HepG2 (cell line): ENCODE data around the gene SWI5. TPM values are rescaled to one million over a fixed set of nuclear protein-coding genes. Genes with fewer than 3 reads are reported as not detected.

ENCODE experiments used
- ATM ChIP-seq: fragments of 450-650 bp; IDR thresholded peaks from 2 replicates; pipeline ENCODE4 v1.7.1; 2017; ENCODE audit warnings: mild to moderate bottlenecking, borderline replicate concordance
- CCAR2 ChIP-seq: fragments of 200-400 bp; formaldehyde crosslinking; optimal IDR thresholded peaks from 2 replicates; pipeline ENCODE3; 2018; ENCODE audit warnings: low read depth, mild to moderate bottlenecking, low read length, moderate library complexity
- ESRRA ChIP-seq: sonication (generic); formaldehyde crosslinking; IDR thresholded peaks from 2 replicates; pipeline ENCODE4 v1.5.1; 2020; ENCODE audit warnings: mild to moderate bottlenecking, low read depth, missing genetic modification reagents
- HOXD1 ChIP-seq: sonication (generic); formaldehyde crosslinking; IDR thresholded peaks from 2 replicates; pipeline ENCODE4 v1.5.0; 2020; ENCODE audit warnings: missing genetic modification reagents
- IRX3 ChIP-seq: sonication (generic); formaldehyde crosslinking; IDR thresholded peaks from 2 replicates; pipeline ENCODE4 v1.8.1; 2023; ENCODE audit warnings: mild to moderate bottlenecking, low read depth, missing genetic modification reagents, borderline replicate concordance
- MAFK ChIP-seq, 2 experiments: IDR thresholded peaks in 1 of 2; conservative IDR thresholded peaks in 1 of 2; 2 replicates each; pipeline ENCODE4 v1.6.1; 2011; ENCODE audit warnings: improper control_type of control experiment in 2 of 2, low read length in 2 of 2
- MATR3 ChIP-seq: sonication (generic); formaldehyde crosslinking; IDR thresholded peaks from 2 replicates; pipeline ENCODE4 v1.4.0; 2020; ENCODE audit warnings: missing genetic modification reagents
- MIER3 ChIP-seq: IDR thresholded peaks from 2 replicates; pipeline ENCODE4 v1.6.1; 2016; ENCODE audit warnings: missing compliant biosample characterization, borderline replicate concordance
- NFE2L1 ChIP-seq: sonication (generic); formaldehyde crosslinking; IDR thresholded peaks from 2 replicates; pipeline ENCODE4 v1.4.0; 2020; ENCODE audit warnings: missing genetic modification reagents, mild to moderate bottlenecking, borderline replicate concordance
- NFIC ChIP-seq: IDR thresholded peaks from 2 replicates; pipeline ENCODE4 v1.6.1; 2012; ENCODE audit warnings: mild to moderate bottlenecking, low read length, inconsistent platforms
- NFYC ChIP-seq: IDR thresholded peaks from 2 replicates; pipeline ENCODE4 v1.6.1; 2016; ENCODE audit warnings: missing genetic modification reagents, missing compliant biosample characterization
- PLRG1 ChIP-seq: fragments of 450-650 bp; conservative IDR thresholded peaks from 2 replicates; pipeline ENCODE4 v1.6.1; 2016
- SMAD3 ChIP-seq: sonication (generic); formaldehyde crosslinking; IDR thresholded peaks from 2 replicates; pipeline ENCODE4 v1.4.0; 2020; ENCODE audit warnings: missing genetic modification reagents
- SNAPC2 ChIP-seq: sonication (generic); formaldehyde crosslinking; IDR thresholded peaks from 2 replicates; pipeline ENCODE4 v1.8.1; 2022; ENCODE audit warnings: mild to moderate bottlenecking, missing genetic modification reagents
- SOX13 ChIP-seq, 3 experiments: fragments of 450-650 bp in 1 of 3; sonication (generic) in 1 of 3; formaldehyde crosslinking in 1 of 3; IDR thresholded peaks in 2 of 3; conservative IDR thresholded peaks in 1 of 3; 2 replicates each; pipeline versions ENCODE4 v1.5.0 to v1.6.1; 2016 to 2020; ENCODE audit warnings: antibody characterized with exemption in 1 of 3, mild to moderate bottlenecking in 1 of 3, missing compliant biosample characterization in 1 of 3, missing genetic modification reagents in 1 of 3, moderate library complexity in 1 of 3
- SUZ12 ChIP-seq: fragments of 150-350 bp; IDR thresholded peaks from 2 replicates; pipeline ENCODE4 v1.6.1; 2014; ENCODE audit warnings: low read depth, low read length
- ZNF350 ChIP-seq: sonication (generic); formaldehyde crosslinking; IDR thresholded peaks from 2 replicates; pipeline ENCODE4 v1.4.0; 2020; ENCODE audit warnings: mild to moderate bottlenecking, low read depth, missing genetic modification reagents, borderline replicate concordance
- ZNF678 ChIP-seq: sonication (generic); formaldehyde crosslinking; IDR thresholded peaks from 2 replicates; pipeline ENCODE4 v1.4.0; 2020; ENCODE audit warnings: mild to moderate bottlenecking, missing genetic modification reagents
- ZNF687 ChIP-seq: sonication (generic); formaldehyde crosslinking; IDR thresholded peaks from 2 replicates; pipeline ENCODE4 v1.5.1; 2020; ENCODE audit warnings: mild to moderate bottlenecking, missing genetic modification reagents, moderate library complexity
- ZNF713 ChIP-seq: sonication (generic); formaldehyde crosslinking; IDR thresholded peaks from 2 replicates; pipeline ENCODE4 v1.4.0; 2020; ENCODE audit warnings: mild to moderate bottlenecking, missing genetic modification reagents
- ZNF878 ChIP-seq: sonication (generic); formaldehyde crosslinking; IDR thresholded peaks from 2 replicates; pipeline ENCODE4 v1.8.1; 2023; ENCODE audit warnings: mild to moderate bottlenecking, missing genetic modification reagents, moderate library complexity
- polyA plus RNA-seq, 8 experiments: library from polyadenylated mRNA; depleted of rRNA in 3 of 8; stranded (reverse) in 7 of 8; unstranded in 1 of 8; fragments of >200 nt; fragmentation: Illumina TruSeq in 4 of 8; extraction: Trizol in 4 of 8; gene quantifications; 2 replicates each; pipeline versions ENCODE4 v1.2.1 to v1.2.3, GENCODE V29; 2011 to 2016; ENCODE audit warnings: low read depth in 4 of 8, missing spikeins in 1 of 8, mixed read lengths in 1 of 8; ENCODE audit not compliant: insufficient read depth in 1 of 8
- total RNA-seq, 5 experiments: library from RNA; depleted of rRNA; stranded (reverse); fragments of >200 nt; fragmentation: Illumina TruSeq; extraction: Trizol; gene quantifications; 2 replicates each; pipeline ENCODE4 v1.2.3, GENCODE V29; 2016; ENCODE audit warnings: low read depth in 1 of 5
- TF ChIP-seq, protein P1 (sequence below), 2 experiments: IDR thresholded peaks; 2 replicates each; pipeline ENCODE4 v1.6.1; 2011 to 2012; ENCODE audit warnings: low read length in 2 of 2, borderline replicate concordance in 1 of 2, low read depth in 1 of 2, mild to moderate bottlenecking in 1 of 2, moderate library complexity in 1 of 2
- TF ChIP-seq, protein P2 (sequence below): sonication (generic); formaldehyde crosslinking; IDR thresholded peaks from 2 replicates; pipeline ENCODE4 v1.4.0; 2020; ENCODE audit warnings: mild to moderate bottlenecking, missing genetic modification reagents

Gene SWI5
- total and polyA plus RNA-seq, 2 of the 13 experiments (the other 11 are each of a cell fraction or from before 2014, with no cell fraction given), result 39.2 to 41.0 TPM

DNA sequence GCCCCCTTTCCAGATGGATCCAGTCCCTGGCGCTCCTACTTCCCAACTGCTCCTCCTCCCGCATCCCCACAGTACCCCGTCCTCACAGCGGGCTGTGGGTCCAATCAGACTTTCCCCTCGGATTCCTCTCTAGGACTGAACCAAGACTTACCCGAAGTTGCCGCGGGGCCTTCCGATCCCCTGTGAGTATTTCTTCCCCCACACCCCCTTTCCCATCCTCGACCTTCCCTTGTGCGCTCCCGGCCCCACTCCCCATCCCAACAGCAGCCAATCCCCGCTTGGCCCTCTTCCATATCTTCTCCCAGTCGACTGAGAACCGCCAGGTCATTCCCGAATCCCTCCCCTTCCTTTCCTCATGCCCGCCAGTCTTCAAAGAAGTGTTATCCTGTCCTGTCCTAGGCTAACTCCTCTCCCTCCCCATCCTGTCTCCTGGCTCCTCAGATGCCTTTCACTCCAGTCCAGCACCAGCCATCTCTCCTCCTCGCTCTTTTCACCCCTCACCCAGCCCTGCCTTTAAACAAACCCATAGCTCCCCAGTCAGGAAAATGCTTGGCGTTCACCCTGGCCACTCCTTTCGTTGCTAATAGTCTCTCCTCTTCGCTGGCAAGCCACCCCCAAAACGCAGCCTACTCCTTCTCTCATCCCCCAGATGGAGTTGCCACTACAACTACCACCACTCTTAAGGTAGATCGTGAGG, 646 bp downstream of the SWI5 start (continued):
- TF ChIP-seq ZNF687 (CRISPR knock-in tag) (peak; percentile 13; the same call in 1 of the 2 replicates), SMAD3 (CRISPR knock-in tag) (no peak), MATR3 (CRISPR knock-in tag) (no peak), ZNF678 (CRISPR knock-in tag) (no peak), MIER3 (CRISPR knock-in tag) (no peak), ATM (no peak), ZNF713 (no peak), SOX13 (IDR thresholded peaks at IDR 0.05) (no peak), SOX13 (CRISPR knock-in tag; conservative IDR thresholded peaks at IDR 0.05 in 1 of 2, IDR thresholded peaks at IDR 0.05 in 1 of 2) (no peak), IRX3 (CRISPR knock-in tag) (no peak), PLRG1 (no peak), ESRRA (CRISPR knock-in tag) (no peak), NFE2L1 (no peak), ZNF350 (no peak), MAFK (conservative IDR thresholded peaks at IDR 0.05 in 1 of 2, IDR thresholded peaks at IDR 0.05 in 1 of 2; ENCODE audit: low read length in 2 of 2) (no peak), SUZ12 (no peak), NFYC (CRISPR knock-in tag) (no peak), CCAR2 (no peak), NFIC (no peak), HOXD1 (CRISPR knock-in tag) (no peak), SNAPC2 (0 out of 2 replicates have a peak, but pooled peaks have one; percentile 11), ZNF878 (CRISPR knock-in tag) (no peak)
- TF ChIP-seq, protein P1, sequence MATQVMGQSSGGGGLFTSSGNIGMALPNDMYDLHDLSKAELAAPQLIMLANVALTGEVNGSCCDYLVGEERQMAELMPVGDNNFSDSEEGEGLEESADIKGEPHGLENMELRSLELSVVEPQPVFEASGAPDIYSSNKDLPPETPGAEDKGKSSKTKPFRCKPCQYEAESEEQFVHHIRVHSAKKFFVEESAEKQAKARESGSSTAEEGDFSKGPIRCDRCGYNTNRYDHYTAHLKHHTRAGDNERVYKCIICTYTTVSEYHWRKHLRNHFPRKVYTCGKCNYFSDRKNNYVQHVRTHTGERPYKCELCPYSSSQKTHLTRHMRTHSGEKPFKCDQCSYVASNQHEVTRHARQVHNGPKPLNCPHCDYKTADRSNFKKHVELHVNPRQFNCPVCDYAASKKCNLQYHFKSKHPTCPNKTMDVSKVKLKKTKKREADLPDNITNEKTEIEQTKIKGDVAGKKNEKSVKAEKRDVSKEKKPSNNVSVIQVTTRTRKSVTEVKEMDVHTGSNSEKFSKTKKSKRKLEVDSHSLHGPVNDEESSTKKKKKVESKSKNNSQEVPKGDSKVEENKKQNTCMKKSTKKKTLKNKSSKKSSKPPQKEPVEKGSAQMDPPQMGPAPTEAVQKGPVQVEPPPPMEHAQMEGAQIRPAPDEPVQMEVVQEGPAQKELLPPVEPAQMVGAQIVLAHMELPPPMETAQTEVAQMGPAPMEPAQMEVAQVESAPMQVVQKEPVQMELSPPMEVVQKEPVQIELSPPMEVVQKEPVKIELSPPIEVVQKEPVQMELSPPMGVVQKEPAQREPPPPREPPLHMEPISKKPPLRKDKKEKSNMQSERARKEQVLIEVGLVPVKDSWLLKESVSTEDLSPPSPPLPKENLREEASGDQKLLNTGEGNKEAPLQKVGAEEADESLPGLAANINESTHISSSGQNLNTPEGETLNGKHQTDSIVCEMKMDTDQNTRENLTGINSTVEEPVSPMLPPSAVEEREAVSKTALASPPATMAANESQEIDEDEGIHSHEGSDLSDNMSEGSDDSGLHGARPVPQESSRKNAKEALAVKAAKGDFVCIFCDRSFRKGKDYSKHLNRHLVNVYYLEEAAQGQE (IDR thresholded peaks at IDR 0.05; ENCODE audit: borderline replicate concordance in 1 of 2, low read depth in 1 of 2, low read length in 2 of 2), result no peak
- TF ChIP-seq, protein P2, sequence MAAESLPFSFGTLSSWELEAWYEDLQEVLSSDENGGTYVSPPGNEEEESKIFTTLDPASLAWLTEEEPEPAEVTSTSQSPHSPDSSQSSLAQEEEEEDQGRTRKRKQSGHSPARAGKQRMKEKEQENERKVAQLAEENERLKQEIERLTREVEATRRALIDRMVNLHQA, result no peak
